Activated naive CD8-positive, alpha-beta T cell treated with anti-CD3 and anti-CD28 coated beads, Interleukin-2, amount 10 ng/mL, durations not matched to agents 7 days and 5 days (primary cell): ENCODE data around the gene PRR33. TPM values are rescaled to one million over a fixed set of nuclear protein-coding genes. Genes with fewer than 3 reads are reported as not detected.

Experiments
- microRNA-seq: library from miRNA; unstranded; fragments of <30 nt; microRNA quantifications from one replicate; pipeline ENCODE4 v1.2.0, GENCODE V29; 2022
- total RNA-seq, 2 experiments: library from RNA; stranded (reverse); gene quantifications; one replicate each; pipeline ENCODE4 v1.2.3, GENCODE V29; 2021

PRR33 gene
- total RNA-seq, 2 experiments from 2014 or later = not detected

Small RNA genes lying within 50 kb of the gene (microRNA-seq; reads per million reads assigned to microRNA genes)
- gene MIR4298 (not detected), gene MIR7847 (not detected)

Other genes with a start within 250 kb of the PRR33 start
- not detected for gene KRTAP5-6, start 194.7 kb downstream of the PRR33 start, total RNA-seq
- 1 to 10 TPM in 1 of 2 experiments, under 1 TPM in 1; 0.82 to 1.3 TPM for gene IFITM10, start 141.3 kb downstream of the PRR33 start, total RNA-seq
- gene CTSD, start 128.0 kb downstream of the PRR33 start, total RNA-seq = 100 to 1,000 TPM; 192 to 208 TPM
- gene SYT8, start 56.9 kb downstream of the PRR33 start, total RNA-seq = not detected
- gene TNNI2, start 52.9 kb downstream of the PRR33 start, total RNA-seq = under 1 TPM in 1 of 2 experiments, not detected in 1; 0.67 TPM
- 100 to 1,000 TPM; 438 to 453 TPM for gene LSP1, start 38.8 kb downstream of the PRR33 start, total RNA-seq
- 10 to 100 TPM; 13.7 to 16.7 TPM for gene TNNT3, start 27.8 kb upstream of the PRR33 start, total RNA-seq
- 10 to 100 TPM; 76.2 to 77.7 TPM for gene MRPL23, start 55.4 kb upstream of the PRR33 start, total RNA-seq
- gene H19, start 105.9 kb upstream of the PRR33 start, total RNA-seq = not detected
- not detected for gene IGF2, start 247.5 kb upstream of the PRR33 start, total RNA-seq